ENCODE results near the gene SSTR3. TPM values are rescaled to one million over a fixed set of nuclear protein-coding genes. Genes with fewer than 3 reads are reported as not detected.

The SSTR3 gene
- total RNA-seq, 2 experiments from 2014 or later = 1.9 to 2.1 TPM

DNA sequence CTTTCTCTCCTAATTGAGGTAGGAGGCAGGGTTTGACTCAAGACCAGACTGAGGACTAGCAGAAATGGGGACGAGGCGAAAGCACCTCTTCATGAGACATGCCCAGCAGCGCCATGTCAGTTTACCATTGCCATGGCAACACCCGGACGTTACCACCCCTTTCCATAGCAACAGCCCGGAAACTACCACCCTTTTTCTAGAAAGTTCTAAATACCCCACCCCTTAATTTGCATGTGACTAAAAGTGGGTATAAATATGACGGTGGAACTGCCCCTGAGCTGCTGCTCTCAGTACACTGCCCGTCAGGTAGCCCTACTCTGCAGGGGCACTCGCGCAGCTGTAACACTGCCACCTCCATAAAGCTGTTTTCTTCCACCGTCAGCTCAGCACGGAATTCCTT lies 37.7 kb upstream of the SSTR3 start:
- H3K36me3 ChIP-seq (ENCODE audit: insufficient read depth, low read length) = no peaks in the 10 kb centered on the region
- ATAC-seq (ENCODE audit: poor library complexity) = no peak

DNA sequence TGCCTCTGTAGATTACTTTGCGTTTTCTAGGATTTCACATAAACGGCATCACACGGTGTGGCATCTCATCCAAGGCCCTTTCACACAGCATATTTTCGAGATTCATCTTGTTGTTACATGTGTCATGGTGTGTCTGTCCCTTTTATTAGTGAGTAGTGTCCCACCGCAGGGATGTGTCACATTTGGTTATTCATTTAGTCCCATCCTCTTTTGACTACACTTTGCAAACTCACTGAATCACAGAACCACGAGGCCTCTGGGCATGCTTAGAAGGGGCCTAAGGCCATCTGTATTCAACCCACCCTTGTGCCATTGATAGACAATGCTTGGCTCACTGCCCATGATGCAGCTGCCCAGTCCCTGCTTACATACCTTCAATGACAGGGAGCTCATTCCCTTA lies 36.0 kb upstream of the SSTR3 start:
- Histone ChIP-seq H3K4me1 (ENCODE audit: insufficient read depth, low read length) (peaks cover 22% of the 10 kb centered on the region), H3K4me3 (ENCODE audit: low read length) (no peak overlapping the region), H3K27me3 (ENCODE audit: control insufficient read depth in 1 of 2, insufficient read depth in 2 of 2, low read length in 2 of 2) (no peaks in the 10 kb centered on the region), H3K36me3 (ENCODE audit: insufficient read depth, low read length) (no peaks in the 10 kb centered on the region), H3K27ac (ENCODE audit: low read depth in 1 of 2, low read length in 2 of 2) (no peak overlapping the region), H3K9me3 (ENCODE audit: control insufficient read depth in 1 of 2, insufficient read depth in 1 of 2, low read length in 2 of 2) (no peaks in the 10 kb centered on the region)
- Mint-ChIP-seq H3K27ac (peak overlapping the region; percentile 42), H3K9me3 (no peaks in the 10 kb centered on the region), H3K36me3 (ENCODE audit: low read depth) (peaks cover 12% of the 10 kb centered on the region), H3K4me3 (no peak overlapping the region), H3K27me3 (no peaks in the 10 kb centered on the region), H3K4me1 (ENCODE audit: low read depth) (peaks cover 23% of the 10 kb centered on the region)
- DNase-seq (peak in 1 of 14 experiments; percentile 11), ATAC-seq (ENCODE audit: poor library complexity) (no peak)
- intact Hi-C loops (cut with DNase I, micrococcal nuclease) = no loop called here
- TF ChIP-seq, protein P1, sequence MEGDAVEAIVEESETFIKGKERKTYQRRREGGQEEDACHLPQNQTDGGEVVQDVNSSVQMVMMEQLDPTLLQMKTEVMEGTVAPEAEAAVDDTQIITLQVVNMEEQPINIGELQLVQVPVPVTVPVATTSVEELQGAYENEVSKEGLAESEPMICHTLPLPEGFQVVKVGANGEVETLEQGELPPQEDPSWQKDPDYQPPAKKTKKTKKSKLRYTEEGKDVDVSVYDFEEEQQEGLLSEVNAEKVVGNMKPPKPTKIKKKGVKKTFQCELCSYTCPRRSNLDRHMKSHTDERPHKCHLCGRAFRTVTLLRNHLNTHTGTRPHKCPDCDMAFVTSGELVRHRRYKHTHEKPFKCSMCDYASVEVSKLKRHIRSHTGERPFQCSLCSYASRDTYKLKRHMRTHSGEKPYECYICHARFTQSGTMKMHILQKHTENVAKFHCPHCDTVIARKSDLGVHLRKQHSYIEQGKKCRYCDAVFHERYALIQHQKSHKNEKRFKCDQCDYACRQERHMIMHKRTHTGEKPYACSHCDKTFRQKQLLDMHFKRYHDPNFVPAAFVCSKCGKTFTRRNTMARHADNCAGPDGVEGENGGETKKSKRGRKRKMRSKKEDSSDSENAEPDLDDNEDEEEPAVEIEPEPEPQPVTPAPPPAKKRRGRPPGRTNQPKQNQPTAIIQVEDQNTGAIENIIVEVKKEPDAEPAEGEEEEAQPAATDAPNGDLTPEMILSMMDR (IDR thresholded peaks at IDR 0.05) = no peak
- ChIA-PET CTCF (no interaction called here), POLR2A (interaction anchor here (1.3 kb wide), 1 partner anchor 30 kb away, joined by 3 read pairs; no protein-coding TSS in a partner anchor)

More for the DNA sequence above, 37.7 kb upstream of the SSTR3 start:
- Mint-ChIP-seq H3K27ac (no peak overlapping the region), H3K9me3 (no peaks in the 10 kb centered on the region), H3K4me3 (no peak overlapping the region), H3K27me3 (no peaks in the 10 kb centered on the region), H3K36me3 (ENCODE audit: low read depth) (no peaks in the 10 kb centered on the region), H3K4me1 (ENCODE audit: low read depth) (peaks cover 9% of the 10 kb centered on the region)
- DNase-seq = peak in 2 of 14 experiments; percentile 4 to 32
- TF ChIP-seq, protein P1 (IDR thresholded peaks at IDR 0.05) = no peak
- ChIA-PET CTCF (interaction anchor here (1.4 kb wide), 1 partner anchor 9 kb away, joined by 3 read pairs; no protein-coding TSS in a partner anchor), POLR2A (interaction anchor here (1.1 kb wide), 1 partner anchor 10 kb away, joined by 4 read pairs; no protein-coding TSS in a partner anchor)
- no peak overlapping the region for H3K4me3 ChIP-seq (ENCODE audit: low read length)
- no peaks in the 10 kb centered on the region for H3K27me3 ChIP-seq (ENCODE audit: control insufficient read depth in 1 of 2, insufficient read depth in 2 of 2, low read length in 2 of 2)
- H3K9me3 ChIP-seq (ENCODE audit: control insufficient read depth in 1 of 2, insufficient read depth in 1 of 2, low read length in 2 of 2) = no peaks in the 10 kb centered on the region
- H3K4me1 ChIP-seq (ENCODE audit: insufficient read depth, low read length) = peaks cover 9% of the 10 kb centered on the region
- intact Hi-C loops (cut with DNase I, micrococcal nuclease) = no loop called here
- H3K27ac ChIP-seq (ENCODE audit: low read depth in 1 of 2, low read length in 2 of 2) = no peak overlapping the region

DNA sequence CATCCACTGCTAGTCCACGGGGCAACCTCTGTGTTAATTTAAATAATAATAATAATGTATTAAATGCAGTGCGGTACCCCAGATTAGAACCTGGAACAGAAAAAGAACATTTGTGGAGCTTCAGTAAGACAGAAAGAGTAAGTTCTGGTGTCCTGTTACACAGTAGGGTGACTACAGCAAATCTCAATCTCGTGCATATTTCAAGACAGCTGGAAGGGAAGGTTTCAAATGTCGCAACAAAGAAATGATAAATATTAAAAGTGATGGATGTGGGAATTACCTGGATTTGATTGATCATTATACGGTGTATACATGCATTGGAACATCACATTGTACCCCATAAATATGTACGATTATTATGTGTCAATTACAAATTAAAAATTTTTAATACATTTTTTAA lies 33.5 kb upstream of the SSTR3 start:
- peak in 1 of 14 experiments; percentile 5 for DNase-seq

More for the DNA sequence above, 33.5 kb upstream of the SSTR3 start:
- Histone ChIP-seq H3K27me3 (ENCODE audit: control insufficient read depth in 1 of 2, insufficient read depth in 2 of 2, low read length in 2 of 2) (no peaks in the 10 kb centered on the region), H3K4me1 (ENCODE audit: insufficient read depth, low read length) (peaks cover 47% of the 10 kb centered on the region), H3K36me3 (ENCODE audit: insufficient read depth, low read length) (peaks cover 9% of the 10 kb centered on the region), H3K4me3 (ENCODE audit: low read length) (no peak overlapping the region), H3K27ac (ENCODE audit: low read depth in 1 of 2, low read length in 2 of 2) (peak overlapping the region; percentile 85 to 96), H3K9me3 (ENCODE audit: control insufficient read depth in 1 of 2, insufficient read depth in 1 of 2, low read length in 2 of 2) (no peaks in the 10 kb centered on the region)
- H3K4me3 Mint-ChIP-seq = no peak overlapping the region
- H3K36me3 Mint-ChIP-seq (ENCODE audit: low read depth) = peaks cover 33% of the 10 kb centered on the region
- H3K27ac Mint-ChIP-seq = no peak overlapping the region
- CTCF ChIA-PET = interaction anchor here (0.6 to 9.8 kb wide), 6 partner anchors 10 to 46 kb away, joined by 3 to 139 read pairs (median 4); no protein-coding TSS in a partner anchor
- no peaks in the 10 kb centered on the region for H3K9me3 Mint-ChIP-seq
- TF ChIP-seq, protein P1 (IDR thresholded peaks at IDR 0.05) = no peak
- intact Hi-C loops (cut with DNase I, micrococcal nuclease) = no loop called here
- POLR2A ChIA-PET = interaction anchor here (0.7 to 10.5 kb wide), 8 partner anchors 15 to 736 kb away, joined by 5 to 281 read pairs (median 60); partner anchors contain the start of gene MFNG
- no peaks in the 10 kb centered on the region for H3K27me3 Mint-ChIP-seq
- H3K4me1 Mint-ChIP-seq (ENCODE audit: low read depth) = peaks cover 43% of the 10 kb centered on the region
- ATAC-seq (ENCODE audit: poor library complexity) = no peak
